ENCODE results near the gene SLC6A19.

GRCh38 chr5:1241509-1242080 is 40.2 kb downstream of the SLC6A19 start:
- no peak for TF ChIP-seq POLR2A (IDR thresholded peaks at IDR 0.05; ENCODE audit: low read depth, low read length)
- TF ChIP-seq CTCF (IDR thresholded peaks at IDR 0.05 in 2 of 3, conservative IDR thresholded peaks at IDR 0.05 in 1 of 3; ENCODE audit: control insufficient read depth in 2 of 3, extremely low read depth in 1 of 3, insufficient read depth in 1 of 3, low read depth in 3 of 3, low read length in 3 of 3) = no peak
- no peak for TF ChIP-seq HCFC1 (IDR thresholded peaks at IDR 0.05; ENCODE audit: low read length)
- no peak for TF ChIP-seq EZH2 (IDR thresholded peaks at IDR 0.05; ENCODE audit: borderline replicate concordance, control insufficient read depth, low read depth, low read length)
- no peak for TF ChIP-seq ZNF592 (IDR thresholded peaks at IDR 0.05)
- TF ChIP-seq TAF1 (IDR thresholded peaks at IDR 0.05; ENCODE audit: borderline replicate concordance, low read depth, low read length) = no peak
- TF ChIP-seq SMARCA5 (IDR thresholded peaks at IDR 0.05) = no peak
- no peak for TF ChIP-seq SREBF2 (IDR thresholded peaks at IDR 0.05; ENCODE audit: low read length)
- TF ChIP-seq BHLHE40 (IDR thresholded peaks at IDR 0.05; ENCODE audit: borderline replicate concordance in 1 of 2, low read depth in 2 of 2, low read length in 1 of 2) = no peak
- TF ChIP-seq NR2C1 (IDR thresholded peaks at IDR 0.05) = no peak

Measured in GM12878 (cell line).